Effector memory CD8-positive, alpha-beta T cell (primary cell): ENCODE data around the gene TMEM239.
A peak's percentile ranks its signal among the peaks of the same experiment; 100 is the strongest.
"Not testable (repeated sequence)": the region's sequence is repeated elsewhere in the genome, so short reads cannot be mapped to it uniquely, and the experiment has no call there.

Source experiments
- ATAC-seq: fragments of 150-1000 bp; cut with Tn5 transposase; replicated peaks from 2 replicates; pipeline ENCODE4 v1.10.0; 2021; ENCODE audit warnings: mild to moderate bottlenecking, moderate library complexity
- DNase-seq, 3 experiments: peaks; one replicate each; pipeline ENCODE4 v3.0.0; 2021
- H3K27ac Mint-ChIP-seq, 2 donors: one replicate each; pipeline ENCODE4 v1.8.0; 2022; ENCODE audit warnings: mild to moderate bottlenecking in 2 of 2, mixed read lengths in 2 of 2, moderate library complexity in 2 of 2
- H3K27me3 Mint-ChIP-seq, 2 donors: one replicate each; pipeline ENCODE4 v1.8.0; 2022; ENCODE audit warnings: mixed read lengths in 2 of 2
- H3K36me3 Mint-ChIP-seq: one replicate; pipeline ENCODE4 v1.8.0; 2022; ENCODE audit warnings: mild to moderate bottlenecking, moderate library complexity, mixed read lengths; ENCODE audit not compliant: insufficient read depth
- H3K4me1 Mint-ChIP-seq, 2 donors: one replicate each; pipeline ENCODE4 v1.8.0; 2022; ENCODE audit warnings: low read depth in 2 of 2, mixed read lengths in 2 of 2
- H3K4me3 Mint-ChIP-seq, 2 donors: one replicate each; pipeline ENCODE4 v1.8.0; 2022; ENCODE audit warnings: mild to moderate bottlenecking in 2 of 2, mixed read lengths in 2 of 2, moderate library complexity in 2 of 2
- H3K9me3 Mint-ChIP-seq, 2 donors: one replicate each; pipeline ENCODE4 v1.8.0; 2022; ENCODE audit warnings: mixed read lengths in 2 of 2

TMEM239 gene

DNA sequence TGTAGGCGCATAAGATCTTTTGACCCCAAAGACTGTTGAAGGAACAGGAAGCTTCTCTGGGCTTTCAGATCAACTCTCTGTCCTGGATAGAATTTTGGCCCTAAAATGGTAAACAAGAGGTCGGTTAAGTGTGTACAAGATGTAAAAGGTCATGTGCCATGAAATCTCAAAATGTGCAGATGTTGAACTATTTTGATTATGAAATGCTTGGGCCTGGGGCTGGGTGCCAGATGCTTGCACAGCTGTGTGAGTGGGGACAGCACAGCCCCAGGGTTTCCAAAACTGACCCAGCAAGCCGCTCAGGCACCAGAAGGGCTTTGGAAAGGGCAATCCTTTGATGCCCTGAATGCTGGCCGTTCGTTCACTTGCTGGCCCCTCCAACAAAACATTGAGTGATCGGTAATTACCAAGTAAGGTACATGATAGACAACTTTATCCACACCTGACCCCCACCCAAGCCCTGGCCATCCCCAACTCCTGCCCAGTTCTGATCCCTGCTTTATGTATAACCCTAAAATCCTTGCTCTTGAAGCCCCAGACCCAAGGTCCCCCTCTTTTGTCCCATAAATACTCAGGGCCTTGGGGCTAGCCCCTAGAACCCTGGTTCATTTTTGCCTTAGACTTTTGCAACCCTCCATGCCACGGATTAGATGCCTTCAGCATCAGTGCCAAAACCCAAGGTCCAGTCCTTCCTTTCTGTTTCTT, 1.9 kb downstream of the TMEM239 start:
- peaks cover 3% of the 10 kb centered on the region for H3K36me3 Mint-ChIP-seq
- no peak overlapping the region for H3K4me3 Mint-ChIP-seq
- H3K27ac Mint-ChIP-seq = no peak overlapping the region
- H3K4me1 Mint-ChIP-seq = peaks cover 11 to 18% of the 10 kb centered on the region in 2 donors
- H3K9me3 Mint-ChIP-seq = no peaks in the 10 kb centered on the region
- DNase-seq (no peak), ATAC-seq (no peak)
- peaks cover 10 to 35% of the 10 kb centered on the region in 2 donors for H3K27me3 Mint-ChIP-seq

DNA sequence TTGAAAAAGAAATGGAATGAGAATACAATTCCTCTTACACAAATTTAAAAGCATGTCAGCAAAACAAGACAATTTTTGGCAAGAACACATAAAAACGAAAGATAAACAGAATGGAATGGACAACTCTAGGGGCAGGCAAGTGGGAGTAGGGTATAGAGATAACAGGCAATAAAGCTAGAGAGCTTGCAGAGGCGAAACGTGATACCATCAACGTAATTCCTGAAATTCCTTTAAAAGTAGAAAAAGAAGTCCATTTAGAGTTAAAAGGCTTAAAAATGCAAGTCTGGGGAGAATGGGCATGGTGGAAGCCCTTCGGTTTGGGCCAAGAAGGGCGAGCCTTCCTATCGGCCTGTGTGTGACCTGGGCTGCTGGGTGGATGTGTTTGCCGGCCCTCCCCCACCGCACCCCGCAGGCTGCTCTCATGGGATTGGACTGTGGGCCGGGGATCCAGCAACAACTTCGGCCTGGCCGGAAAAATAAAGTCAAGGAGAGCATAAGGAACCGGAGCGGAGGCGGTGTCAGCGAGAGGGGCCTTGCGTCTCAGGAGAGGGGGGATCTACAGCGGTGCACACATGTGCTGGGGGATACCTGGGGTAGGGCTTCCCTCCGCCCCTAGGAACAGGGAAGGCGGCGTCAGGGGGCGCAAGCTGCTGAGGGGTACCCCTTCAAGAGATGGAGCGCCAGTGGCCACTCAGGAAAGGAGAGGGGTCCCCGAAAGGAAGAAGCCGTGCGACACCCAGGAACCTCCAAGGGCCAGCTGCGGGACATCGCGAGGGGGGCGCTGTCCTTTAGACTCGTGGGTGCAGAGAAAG, 4.1 kb downstream of the TMEM239 start:
- Mint-ChIP-seq H3K27ac (no peak overlapping the region), H3K27me3 (peaks cover 4 to 20% of the 10 kb centered on the region in 2 donors), H3K4me1 (peaks cover 11 to 18% of the 10 kb centered on the region in 2 donors), H3K4me3 (peak overlapping the region; percentile 20 to 56), H3K36me3 (peaks cover 3% of the 10 kb centered on the region), H3K9me3 (no peaks in the 10 kb centered on the region)
- no peak for DNase-seq
- no peak for ATAC-seq

GRCh38 chr20:2820896-2821869, 5.0 kb downstream of the TMEM239 start:
- peak overlapping the region; percentile 66 to 68 for H3K4me3 Mint-ChIP-seq
- ATAC-seq (no peak), DNase-seq (no peak)
- H3K27ac Mint-ChIP-seq = peak overlapping the region in 1 of 2 donors; percentile 49
- H3K9me3 Mint-ChIP-seq = no peaks in the 10 kb centered on the region
- peaks cover 8% of the 10 kb centered on the region for H3K36me3 Mint-ChIP-seq
- peaks cover 4 to 14% of the 10 kb centered on the region in 2 donors for H3K27me3 Mint-ChIP-seq
- peaks cover 18 to 24% of the 10 kb centered on the region in 2 donors for H3K4me1 Mint-ChIP-seq

DNA sequence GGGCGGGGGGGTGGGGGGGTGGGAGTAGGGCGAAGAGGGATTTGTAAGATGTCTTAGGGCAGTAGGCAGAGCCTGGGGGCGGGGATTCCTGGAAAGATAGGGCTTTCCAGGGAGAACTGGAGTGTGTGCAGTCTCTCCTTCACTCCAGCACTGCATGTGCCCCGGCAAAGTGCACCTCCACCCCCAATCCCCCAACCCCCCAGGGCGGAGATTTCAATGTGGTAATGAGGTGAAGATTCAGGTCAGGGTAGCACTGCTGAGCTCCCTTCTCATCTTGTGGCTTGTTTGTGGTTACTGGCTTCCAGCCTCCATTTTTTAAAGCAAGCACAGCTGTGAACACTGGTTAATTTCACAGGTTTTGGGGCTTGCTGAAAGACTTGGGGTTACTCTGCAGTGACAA, 5.9 kb downstream of the TMEM239 start:
- peaks cover 6 to 18% of the 10 kb centered on the region in 2 donors for H3K27me3 Mint-ChIP-seq
- ATAC-seq = peak; percentile 97
- peaks cover 12% of the 10 kb centered on the region for H3K36me3 Mint-ChIP-seq
- H3K9me3 Mint-ChIP-seq = no peaks in the 10 kb centered on the region
- peaks cover 20 to 27% of the 10 kb centered on the region in 2 donors for H3K4me1 Mint-ChIP-seq
- H3K4me3 Mint-ChIP-seq = peak overlapping the region; percentile 66 to 68
- peak overlapping the region in 1 of 2 donors; percentile 49 for H3K27ac Mint-ChIP-seq
- peak; percentile 62 to 66 (median 66) for DNase-seq

- peak overlapping the region; percentile 47 to 72 for H3K4me3 Mint-ChIP-seq
- no peaks in the 10 kb centered on the region for H3K9me3 Mint-ChIP-seq
- H3K36me3 Mint-ChIP-seq = peaks cover 9% of the 10 kb centered on the region
- H3K4me1 Mint-ChIP-seq = peaks cover 14 to 23% of the 10 kb centered on the region in 2 donors
- DNase-seq = no peak
- peak; percentile 31 for ATAC-seq
- H3K27ac Mint-ChIP-seq = no peak overlapping the region
- peaks cover 17 to 18% of the 10 kb centered on the region in 2 donors for H3K27me3 Mint-ChIP-seq
These were observed 9.6 kb downstream of the TMEM239 start for GRCh38 chr20:2825761-2826160.

GRCh38 chr20:2826655-2827054, 10.5 kb downstream of the TMEM239 start:
- Mint-ChIP-seq H3K4me3 (peak overlapping the region in 1 of 2 donors; percentile 47), H3K4me1 (peaks cover 11 to 20% of the 10 kb centered on the region in 2 donors)

DNA sequence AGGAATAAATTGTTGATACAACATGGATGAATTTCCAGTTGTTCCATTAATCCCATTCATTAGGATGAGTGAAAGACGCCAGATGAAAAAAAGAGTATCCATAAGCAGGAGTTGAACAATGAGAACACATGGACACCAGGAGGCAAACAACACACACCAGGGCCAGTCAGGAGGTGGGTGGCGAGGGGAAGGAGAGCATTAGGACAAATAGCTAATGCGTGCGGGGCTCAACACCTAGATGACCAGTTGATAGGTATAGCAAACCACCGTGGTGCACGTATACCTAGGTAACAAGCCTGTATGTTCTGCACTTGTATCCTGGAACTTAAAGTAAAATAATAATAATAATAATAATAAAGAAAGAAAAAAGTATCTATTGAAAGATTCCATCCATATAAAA, 13.2 kb downstream of the TMEM239 start:
- ATAC-seq = no peak
- Mint-ChIP-seq H3K4me1 (peaks cover 6 to 19% of the 10 kb centered on the region in 2 donors), H3K27me3 (peaks cover 13 to 17% of the 10 kb centered on the region in 2 donors), H3K4me3 (no peak overlapping the region), H3K27ac (no peak overlapping the region), H3K36me3 (peaks cover 9% of the 10 kb centered on the region), H3K9me3 (no peaks in the 10 kb centered on the region)
- no peak for DNase-seq

More at GRCh38 chr20:2826655-2827054, 10.5 kb downstream of the TMEM239 start:
- H3K9me3 Mint-ChIP-seq = no peaks in the 10 kb centered on the region
- H3K27me3 Mint-ChIP-seq = peaks cover 15 to 17% of the 10 kb centered on the region in 2 donors
- DNase-seq = no peak
- ATAC-seq = no peak
- H3K27ac Mint-ChIP-seq = peak overlapping the region in 1 of 2 donors; percentile 52
- H3K36me3 Mint-ChIP-seq = peaks cover 9% of the 10 kb centered on the region

DNA sequence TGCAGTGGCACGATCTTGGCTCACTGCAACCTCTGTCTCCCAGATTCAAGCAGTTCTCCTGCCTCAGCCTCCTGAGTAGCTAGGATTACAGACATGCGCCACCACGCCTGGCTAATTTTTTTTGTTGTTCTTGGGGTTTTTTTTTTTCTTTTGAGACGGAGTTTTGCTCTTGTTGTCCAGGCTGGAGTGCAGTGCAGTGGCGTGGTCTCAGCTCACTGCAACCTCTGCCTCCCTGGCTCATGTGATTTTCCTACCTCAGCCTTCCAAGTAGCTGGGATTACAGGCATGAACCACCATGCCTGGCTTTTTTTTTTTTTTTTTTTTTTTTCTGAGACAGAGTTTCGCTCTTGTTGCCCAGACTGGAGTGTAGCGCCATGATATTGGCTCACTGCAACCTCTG, 15.0 kb downstream of the TMEM239 start:
- DNase-seq, H3K9me3 Mint-ChIP-seq, H3K27ac Mint-ChIP-seq, H3K4me3 Mint-ChIP-seq, H3K36me3 Mint-ChIP-seq, ATAC-seq: not testable (repeated sequence)
- peaks cover 0 to 12% of the 10 kb centered on the region in 2 donors for H3K4me1 Mint-ChIP-seq
- H3K27me3 Mint-ChIP-seq = peaks cover 13 to 17% of the 10 kb centered on the region in 2 donors

GRCh38 chr20:2833761-2834160, 17.6 kb downstream of the TMEM239 start:
- ATAC-seq (no peak), DNase-seq (no peak)
- H3K4me3 Mint-ChIP-seq = no peak overlapping the region
- no peak overlapping the region for H3K27ac Mint-ChIP-seq
- no peaks in the 10 kb centered on the region for H3K36me3 Mint-ChIP-seq
- H3K27me3 Mint-ChIP-seq = peaks cover 0 to 7% of the 10 kb centered on the region in 2 donors
- no peaks in the 10 kb centered on the region for H3K9me3 Mint-ChIP-seq
- peaks cover 2 to 14% of the 10 kb centered on the region in 2 donors for H3K4me1 Mint-ChIP-seq

- Mint-ChIP-seq H3K36me3 (peaks cover 5% of the 10 kb centered on the region), H3K9me3 (no peaks in the 10 kb centered on the region), H3K4me1 (peaks cover 7 to 20% of the 10 kb centered on the region in 2 donors), H3K4me3 (no peak overlapping the region), H3K27ac (no peak overlapping the region), H3K27me3 (peaks cover 0 to 1% of the 10 kb centered on the region in 2 donors)
- no peak for DNase-seq
- ATAC-seq = no peak
These were observed 18.4 kb downstream of the TMEM239 start for GRCh38 chr20:2834401-2835110.

DNA sequence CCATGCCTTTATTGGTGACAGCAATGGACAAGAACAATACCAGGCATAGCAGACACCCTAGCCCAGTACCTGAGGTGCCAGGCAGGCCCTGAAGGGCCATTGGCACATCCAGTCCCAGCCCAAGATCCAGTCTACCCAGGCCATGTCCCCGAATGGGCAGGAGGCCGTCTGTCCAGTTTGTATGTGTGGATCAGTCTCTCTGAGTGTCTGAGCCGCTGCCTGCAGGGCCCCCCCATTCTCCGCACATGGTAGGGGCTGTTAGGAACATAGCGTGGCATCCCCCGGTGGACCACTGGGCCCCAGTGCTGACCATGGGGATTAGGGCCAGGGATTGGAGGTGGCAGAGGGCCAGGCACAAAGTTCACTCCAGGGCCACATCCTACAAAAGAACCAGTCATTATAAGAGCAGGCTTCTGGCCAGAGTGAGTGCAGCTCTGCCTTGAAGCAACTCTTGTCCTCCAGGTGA, 19.2 kb downstream of the TMEM239 start:
- H3K4me1 Mint-ChIP-seq = peaks cover 7 to 22% of the 10 kb centered on the region in 2 donors
- H3K4me3 Mint-ChIP-seq = no peak overlapping the region
- no peaks in the 10 kb centered on the region for H3K9me3 Mint-ChIP-seq
- H3K27ac Mint-ChIP-seq = no peak overlapping the region
- no peaks in the 10 kb centered on the region for H3K27me3 Mint-ChIP-seq
- no peak for ATAC-seq
- no peak for DNase-seq
- H3K36me3 Mint-ChIP-seq = peaks cover 7% of the 10 kb centered on the region

DNA sequence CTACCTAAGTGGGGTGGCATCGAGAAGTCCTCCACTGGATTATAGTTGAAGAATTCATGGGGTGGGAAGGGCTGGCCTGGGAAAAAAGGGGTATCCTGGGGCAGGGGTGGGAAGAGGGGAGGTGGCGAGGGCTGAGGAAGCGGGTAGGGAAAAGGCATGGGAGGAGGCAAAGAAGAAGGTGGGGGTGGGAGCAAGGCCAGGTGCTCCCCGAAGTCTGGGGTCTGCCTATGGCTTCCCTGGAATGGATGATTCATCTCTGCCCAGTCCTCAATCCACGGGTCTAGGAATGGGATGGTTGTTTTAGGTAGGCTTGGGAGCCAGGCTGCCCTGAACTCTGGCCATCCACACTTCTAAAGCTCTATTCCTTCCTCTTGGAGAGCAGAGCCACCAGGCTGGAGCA, 19.9 kb downstream of the TMEM239 start:
- ATAC-seq (no peak), DNase-seq (no peak)
- H3K27me3 Mint-ChIP-seq = no peaks in the 10 kb centered on the region
- no peak overlapping the region for H3K4me3 Mint-ChIP-seq
- H3K4me1 Mint-ChIP-seq = peaks cover 7 to 22% of the 10 kb centered on the region in 2 donors
- H3K36me3 Mint-ChIP-seq = peaks cover 7% of the 10 kb centered on the region
- H3K27ac Mint-ChIP-seq = no peak overlapping the region
- H3K9me3 Mint-ChIP-seq = no peaks in the 10 kb centered on the region
